Measurements from ENCODE around the gene ADCY2.

Gene ADCY2

GRCh38 chr5:7437836-7438235 is 41.9 kb downstream of the ADCY2 start:
- DNase-seq (ENCODE audit: low read depth in 2 of 2, low spot score in 1 of 2) = no peak

GRCh38 chr5:7445068-7445467 is 49.1 kb downstream of the ADCY2 start:
- DNase-seq (ENCODE audit: low read depth in 2 of 2, low spot score in 1 of 2) = no peak

GRCh38 chr5:7445831-7446230 is 49.9 kb downstream of the ADCY2 start:
- no peak for DNase-seq (ENCODE audit: low read depth in 2 of 2, low spot score in 1 of 2)

GRCh38 chr5:7446913-7447312 is 51.0 kb downstream of the ADCY2 start:
- DNase-seq (ENCODE audit: low read depth in 2 of 2, low spot score in 1 of 2) = no peak

- DNase-seq (ENCODE audit: low read depth in 2 of 2, low spot score in 1 of 2) = no peak
These were observed 58.0 kb downstream of the ADCY2 start for GRCh38 chr5:7453947-7454346.

GRCh38 chr5:7456206-7456605 is 60.3 kb downstream of the ADCY2 start:
- DNase-seq (ENCODE audit: low read depth in 2 of 2, low spot score in 1 of 2) = no peak

- DNase-seq (ENCODE audit: low read depth in 2 of 2, low spot score in 1 of 2) = no peak
These were observed 65.4 kb downstream of the ADCY2 start for GRCh38 chr5:7461371-7461770.

- no peak for DNase-seq (ENCODE audit: low read depth in 2 of 2, low spot score in 1 of 2)
These were observed 66.8 kb downstream of the ADCY2 start for GRCh38 chr5:7462758-7463157.

- DNase-seq (ENCODE audit: low read depth in 2 of 2, low spot score in 1 of 2) = no peak
These were observed 68.2 kb downstream of the ADCY2 start for GRCh38 chr5:7464182-7464581.

- no peak for DNase-seq (ENCODE audit: low read depth in 2 of 2, low spot score in 1 of 2)
These were observed 71.2 kb downstream of the ADCY2 start for GRCh38 chr5:7467179-7467578.

GRCh38 chr5:7468742-7469141 is 72.8 kb downstream of the ADCY2 start:
- DNase-seq (ENCODE audit: low read depth in 2 of 2, low spot score in 1 of 2) = no peak

GRCh38 chr5:7471710-7472109 is 75.8 kb downstream of the ADCY2 start:
- DNase-seq (ENCODE audit: low read depth in 2 of 2, low spot score in 1 of 2) = no peak

- DNase-seq (ENCODE audit: low read depth in 2 of 2, low spot score in 1 of 2) = no peak
These were observed 77.2 kb downstream of the ADCY2 start for GRCh38 chr5:7473115-7473514.

GRCh38 chr5:7473668-7474215 is 77.8 kb downstream of the ADCY2 start:
- DNase-seq (ENCODE audit: low read depth in 2 of 2, low spot score in 1 of 2) = no peak

- no peak for DNase-seq (ENCODE audit: low read depth in 2 of 2, low spot score in 1 of 2)
These were observed 79.0 kb downstream of the ADCY2 start for GRCh38 chr5:7474821-7475403.

GRCh38 chr5:7478459-7478858 is 82.5 kb downstream of the ADCY2 start:
- DNase-seq (ENCODE audit: low read depth in 2 of 2, low spot score in 1 of 2) = no peak

GRCh38 chr5:7488734-7489133 is 92.8 kb downstream of the ADCY2 start:
- DNase-seq (ENCODE audit: low read depth in 2 of 2, low spot score in 1 of 2) = no peak

- DNase-seq (ENCODE audit: low read depth in 2 of 2, low spot score in 1 of 2) = no peak
These were observed 96.4 kb downstream of the ADCY2 start for GRCh38 chr5:7492371-7492770.

- DNase-seq (ENCODE audit: low read depth in 2 of 2, low spot score in 1 of 2) = no peak
These were observed 97.1 kb downstream of the ADCY2 start for GRCh38 chr5:7493081-7493480.

GRCh38 chr5:7493622-7494021 is 97.7 kb downstream of the ADCY2 start:
- DNase-seq (ENCODE audit: low read depth in 2 of 2, low spot score in 1 of 2) = no peak

- no peak for DNase-seq (ENCODE audit: low read depth in 2 of 2, low spot score in 1 of 2)
These were observed 98.7 kb downstream of the ADCY2 start for GRCh38 chr5:7494481-7495130.

- DNase-seq (ENCODE audit: low read depth in 2 of 2, low spot score in 1 of 2) = no peak
These were observed 99.2 kb downstream of the ADCY2 start for GRCh38 chr5:7495131-7495517.

- no peak for DNase-seq (ENCODE audit: low read depth in 2 of 2, low spot score in 1 of 2)
These were observed 104.3 kb downstream of the ADCY2 start for GRCh38 chr5:7500256-7500655.

All from stimulated activated CD8-positive, alpha-beta memory T cell treated with anti-CD3 and anti-CD28 coated beads, Interleukin-4, amount 100 ng/mL, for 1 hour (primary cell).